Measurements from ENCODE around the gene LPP. TPM values are rescaled to one million over a fixed set of nuclear protein-coding genes. Genes with fewer than 3 reads are reported as not detected.

LPP gene
- total RNA-seq, 1 experiment from 2014 or later: 20.4 TPM

- intact Hi-C loops (cut with micrococcal nuclease): no loop called here
- Histone ChIP-seq H3K9ac (ENCODE audit: low read length) (no peak overlapping the region), H3K9me3 (ENCODE audit: low read length) (no peaks in the 10 kb centered on the region), H3K79me2 (ENCODE audit: low read length) (no peaks in the 10 kb centered on the region), H2AFZ (ENCODE audit: low read length) (no peak overlapping the region), H4K20me1 (ENCODE audit: low read length) (no peaks in the 10 kb centered on the region), H3K27ac (ENCODE audit: low read length) (no peak overlapping the region), H3K27me3 (ENCODE audit: low read length) (no peaks in the 10 kb centered on the region), H3K4me2 (ENCODE audit: low read length) (no peak overlapping the region), H3K9me2 (replicated peaks; ENCODE audit: low read length) (no peaks in the 10 kb centered on the region), H3K4me1 (ENCODE audit: insufficient read depth, low read length) (peaks cover 3% of the 10 kb centered on the region; the same call in 1 of the 2 replicates), H3K36me3 (ENCODE audit: low read depth, low read length) (no peaks in the 10 kb centered on the region), H3F3A (ENCODE audit: low read length, unreplicated experiment) (no peaks in the 10 kb centered on the region), H3K4me3 (ENCODE audit: low read length) (no peak overlapping the region)
- no TSS peak for BruUV-seq (replicated peaks)
- ATAC-seq: no peak
- DNase-seq: no peak
- POLR2A ChIA-PET (ENCODE audit: unreplicated experiment): interaction anchor here (0.5 kb wide), 1 partner anchor 707 kb away, joined by 9 read pairs; no protein-coding TSS in a partner anchor
- CTCF ChIA-PET: no interaction called here
- TF ChIP-seq, protein P1, sequence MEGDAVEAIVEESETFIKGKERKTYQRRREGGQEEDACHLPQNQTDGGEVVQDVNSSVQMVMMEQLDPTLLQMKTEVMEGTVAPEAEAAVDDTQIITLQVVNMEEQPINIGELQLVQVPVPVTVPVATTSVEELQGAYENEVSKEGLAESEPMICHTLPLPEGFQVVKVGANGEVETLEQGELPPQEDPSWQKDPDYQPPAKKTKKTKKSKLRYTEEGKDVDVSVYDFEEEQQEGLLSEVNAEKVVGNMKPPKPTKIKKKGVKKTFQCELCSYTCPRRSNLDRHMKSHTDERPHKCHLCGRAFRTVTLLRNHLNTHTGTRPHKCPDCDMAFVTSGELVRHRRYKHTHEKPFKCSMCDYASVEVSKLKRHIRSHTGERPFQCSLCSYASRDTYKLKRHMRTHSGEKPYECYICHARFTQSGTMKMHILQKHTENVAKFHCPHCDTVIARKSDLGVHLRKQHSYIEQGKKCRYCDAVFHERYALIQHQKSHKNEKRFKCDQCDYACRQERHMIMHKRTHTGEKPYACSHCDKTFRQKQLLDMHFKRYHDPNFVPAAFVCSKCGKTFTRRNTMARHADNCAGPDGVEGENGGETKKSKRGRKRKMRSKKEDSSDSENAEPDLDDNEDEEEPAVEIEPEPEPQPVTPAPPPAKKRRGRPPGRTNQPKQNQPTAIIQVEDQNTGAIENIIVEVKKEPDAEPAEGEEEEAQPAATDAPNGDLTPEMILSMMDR (conservative IDR thresholded peaks at IDR 0.05; ENCODE audit: low read depth, low read length): no peak
- TF ChIP-seq EZH2 (IDR thresholded peaks at IDR 0.05; ENCODE audit: low read length, unreplicated experiment) (no peak), EZH2phosphoT487 (IDR thresholded peaks at IDR 0.05; ENCODE audit: borderline replicate concordance, low read length) (no peak)
Observed at GRCh38 chr3:188469228-188469885, 315.4 kb downstream of the LPP start.

- CTCF ChIA-PET: no interaction called here
- no peaks in the 10 kb centered on the region for H3K79me2 ChIP-seq (ENCODE audit: low read length)
- POLR2A ChIA-PET (ENCODE audit: unreplicated experiment): interaction anchor here (0.7 kb wide), 1 partner anchor 751 kb away, joined by 3 read pairs; no protein-coding TSS in a partner anchor
Observed at GRCh38 chr3:188470508-188471130, 316.7 kb downstream of the LPP start.

More at GRCh38 chr3:188470508-188471130, 316.7 kb downstream of the LPP start:
- no peak overlapping the region for H2AFZ ChIP-seq (ENCODE audit: low read length)
- H4K20me1 ChIP-seq (ENCODE audit: low read length): no peaks in the 10 kb centered on the region
- H3K27ac ChIP-seq (ENCODE audit: low read length): no peak overlapping the region
- no peak for DNase-seq
- H3K9ac ChIP-seq (ENCODE audit: low read length): no peak overlapping the region
- TF ChIP-seq, protein P1 (conservative IDR thresholded peaks at IDR 0.05; ENCODE audit: low read depth, low read length): no peak
- TF ChIP-seq EZH2 (IDR thresholded peaks at IDR 0.05; ENCODE audit: low read length, unreplicated experiment): no peak
- TF ChIP-seq EZH2phosphoT487 (IDR thresholded peaks at IDR 0.05; ENCODE audit: borderline replicate concordance, low read length): no peak
- no peak overlapping the region for H3K4me3 ChIP-seq (ENCODE audit: low read length)
- intact Hi-C loops (cut with micrococcal nuclease): no loop called here
- no peaks in the 10 kb centered on the region for H3K9me3 ChIP-seq (ENCODE audit: low read length)
- no peaks in the 10 kb centered on the region for H3K27me3 ChIP-seq (ENCODE audit: low read length)
- H3K4me1 ChIP-seq (ENCODE audit: insufficient read depth, low read length): peaks cover 3% of the 10 kb centered on the region; the same call in 1 of the 2 replicates
- no peak for ATAC-seq
- no peaks in the 10 kb centered on the region for H3F3A ChIP-seq (ENCODE audit: low read length, unreplicated experiment)
- H3K36me3 ChIP-seq (ENCODE audit: low read depth, low read length): no peaks in the 10 kb centered on the region
- no peak overlapping the region for H3K4me2 ChIP-seq (ENCODE audit: low read length)
- no peaks in the 10 kb centered on the region for H3K9me2 ChIP-seq (replicated peaks; ENCODE audit: low read length)
- BruUV-seq (replicated peaks): no TSS peak

Data from PC-3 (cell line).